NCI-H2227 treated with DMSO at 0.1 percent for 48 hours (cell line): ENCODE measurements around the gene BSPRY.

Experiments
- DNase-seq: peaks from one replicate; lab custom pipeline; 2025; lab: John Stamatoyannopoulos, UW

Gene BSPRY

GRCh38 chr9:113349445-113350094, at the start of gene BSPRY:
Gene BSPRY (plus strand): TSS chr9:113349541. CDS start chr9:113349580, 39 bp downstream.
- no peak for DNase-seq

- DNase-seq: no peak
Observed at GRCh38 chr9:113299800-113300292, 49.5 kb upstream of the BSPRY start.

GRCh38 chr9:113301548-113301947, 47.8 kb upstream of the BSPRY start:
- DNase-seq: no peak

GRCh38 chr9:113302792-113303418, 46.4 kb upstream of the BSPRY start, which contains the start of gene RNF183:
Gene RNF183 (minus strand): TSS chr9:113303376. CDS start chr9:113298184, 5,192 bp downstream.
- DNase-seq: no peak

GRCh38 chr9:113306566-113306965, 42.8 kb upstream of the BSPRY start:
- no peak for DNase-seq

GRCh38 chr9:113307396-113307975, 41.9 kb upstream of the BSPRY start:
- no peak for DNase-seq

- peak; percentile 14 for DNase-seq
Observed at GRCh38 chr9:113309204-113309813, 40.0 kb upstream of the BSPRY start.

- no peak for DNase-seq
Observed at GRCh38 chr9:113310538-113310937, 38.8 kb upstream of the BSPRY start.

GRCh38 chr9:113311961-113312360, 37.4 kb upstream of the BSPRY start:
- DNase-seq: no peak

- no peak for DNase-seq
Observed at GRCh38 chr9:113313261-113313660, 36.1 kb upstream of the BSPRY start.

- DNase-seq: no peak
Observed at GRCh38 chr9:113315231-113315630, 34.1 kb upstream of the BSPRY start.

GRCh38 chr9:113316030-113316429, 33.3 kb upstream of the BSPRY start:
- DNase-seq: no peak

- DNase-seq: no peak
Observed at GRCh38 chr9:113317777-113318176, 31.6 kb upstream of the BSPRY start.

- DNase-seq: no peak
Observed at GRCh38 chr9:113319054-113319453, 30.3 kb upstream of the BSPRY start.

- no peak for DNase-seq
Observed at GRCh38 chr9:113320051-113320450, 29.3 kb upstream of the BSPRY start.

GRCh38 chr9:113322671-113323070, 26.7 kb upstream of the BSPRY start:
- DNase-seq: no peak

GRCh38 chr9:113326230-113326629, 23.1 kb upstream of the BSPRY start:
- no peak for DNase-seq

- no peak for DNase-seq
Observed at GRCh38 chr9:113328045-113328782, 21.1 kb upstream of the BSPRY start.

- no peak for DNase-seq
Observed at GRCh38 chr9:113331780-113332179, 17.6 kb upstream of the BSPRY start.

- DNase-seq: no peak
Observed at GRCh38 chr9:113337714-113338113, 11.6 kb upstream of the BSPRY start.

GRCh38 chr9:113340011-113340699, 9.2 kb upstream of the BSPRY start, which contains the start of gene WDR31:
Gene WDR31 (minus strand): TSS chr9:113340275. CDS start chr9:113332022, 8,253 bp downstream.
- DNase-seq: peak; percentile 88
